Fibroblast of mammary gland (primary cell): ENCODE results near the gene GOLGB1.
"Not testable (repeated sequence)": the region's sequence is repeated elsewhere in the genome, so short reads cannot be mapped to it uniquely, and the experiment has no call there.

Source experiments
- DNase-seq: peaks from one replicate; pipeline ENCODE4 v3.0.0-alpha.2; 2010; ENCODE audit warnings: low read depth
- H3K4me3 ChIP-seq: 2 replicates; pipeline ENCODE4 v1.5.1; 2011; ENCODE audit warnings: low read depth, mild to moderate bottlenecking, low read length, moderate library complexity; ENCODE audit not compliant: control insufficient read depth
- TF ChIP-seq, protein P1 (sequence below): conservative IDR thresholded peaks from 2 replicates; pipeline ENCODE4 v1.5.1; 2011; ENCODE audit warnings: low read depth, low read length, inconsistent platforms; ENCODE audit not compliant: control insufficient read depth, insufficient read depth

The GOLGB1 gene

DNA sequence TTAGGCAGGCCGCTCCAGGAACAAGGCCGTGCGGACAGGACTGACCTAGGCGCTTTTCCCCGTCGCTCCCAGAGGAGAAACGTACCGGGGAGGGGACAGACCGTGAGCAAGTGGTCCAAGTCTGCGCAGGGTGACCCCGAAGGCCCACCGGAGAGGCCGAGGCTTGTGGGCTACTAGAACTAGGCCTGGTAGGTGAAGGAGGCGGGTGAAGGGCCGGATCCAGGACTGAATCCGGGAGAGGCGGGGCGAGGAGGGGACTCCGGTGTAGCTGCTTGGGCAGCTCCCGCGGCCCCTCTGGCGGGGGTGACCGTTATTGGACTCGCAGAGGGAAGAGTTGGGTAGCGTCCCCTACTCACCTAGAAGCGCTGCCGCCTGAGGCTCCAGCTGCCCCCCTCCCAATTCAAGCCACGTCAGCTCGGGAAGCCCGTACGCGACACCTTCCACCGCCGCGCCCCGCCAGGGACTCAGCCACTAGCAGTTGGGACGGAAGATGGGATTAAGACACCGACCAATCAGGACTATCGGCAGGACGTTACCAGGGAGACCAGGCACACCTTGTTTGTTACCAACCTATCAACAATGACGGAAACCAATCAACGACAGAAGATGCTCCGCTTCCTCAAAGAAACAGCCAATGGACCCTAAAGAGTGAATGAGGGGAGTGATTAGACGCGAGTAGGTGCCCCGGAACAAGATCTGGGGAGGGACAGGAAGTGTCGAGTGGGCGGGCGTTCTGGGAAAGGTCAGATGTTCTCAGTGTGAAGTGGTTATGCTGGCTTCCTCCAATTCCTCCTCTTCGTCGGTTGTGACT is at the start of gene GOLGB1:
TSS of gene GOLGB1 (minus strand) at position 466 of the 811 bp plus-strand sequence. CDS start 18,770 bp downstream, outside the sequence.
- peak; percentile 100 for DNase-seq
- TF ChIP-seq, protein P1, sequence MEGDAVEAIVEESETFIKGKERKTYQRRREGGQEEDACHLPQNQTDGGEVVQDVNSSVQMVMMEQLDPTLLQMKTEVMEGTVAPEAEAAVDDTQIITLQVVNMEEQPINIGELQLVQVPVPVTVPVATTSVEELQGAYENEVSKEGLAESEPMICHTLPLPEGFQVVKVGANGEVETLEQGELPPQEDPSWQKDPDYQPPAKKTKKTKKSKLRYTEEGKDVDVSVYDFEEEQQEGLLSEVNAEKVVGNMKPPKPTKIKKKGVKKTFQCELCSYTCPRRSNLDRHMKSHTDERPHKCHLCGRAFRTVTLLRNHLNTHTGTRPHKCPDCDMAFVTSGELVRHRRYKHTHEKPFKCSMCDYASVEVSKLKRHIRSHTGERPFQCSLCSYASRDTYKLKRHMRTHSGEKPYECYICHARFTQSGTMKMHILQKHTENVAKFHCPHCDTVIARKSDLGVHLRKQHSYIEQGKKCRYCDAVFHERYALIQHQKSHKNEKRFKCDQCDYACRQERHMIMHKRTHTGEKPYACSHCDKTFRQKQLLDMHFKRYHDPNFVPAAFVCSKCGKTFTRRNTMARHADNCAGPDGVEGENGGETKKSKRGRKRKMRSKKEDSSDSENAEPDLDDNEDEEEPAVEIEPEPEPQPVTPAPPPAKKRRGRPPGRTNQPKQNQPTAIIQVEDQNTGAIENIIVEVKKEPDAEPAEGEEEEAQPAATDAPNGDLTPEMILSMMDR, result no peak
- H3K4me3 ChIP-seq, result peak within 1 kb of the TSS; percentile 95

- no peak overlapping the region for H3K4me3 ChIP-seq
- no peak for DNase-seq
- TF ChIP-seq, protein P1, result no peak
Observed at GRCh38 chr3:121796970-121797369, 47.4 kb upstream of the GOLGB1 start.

DNA sequence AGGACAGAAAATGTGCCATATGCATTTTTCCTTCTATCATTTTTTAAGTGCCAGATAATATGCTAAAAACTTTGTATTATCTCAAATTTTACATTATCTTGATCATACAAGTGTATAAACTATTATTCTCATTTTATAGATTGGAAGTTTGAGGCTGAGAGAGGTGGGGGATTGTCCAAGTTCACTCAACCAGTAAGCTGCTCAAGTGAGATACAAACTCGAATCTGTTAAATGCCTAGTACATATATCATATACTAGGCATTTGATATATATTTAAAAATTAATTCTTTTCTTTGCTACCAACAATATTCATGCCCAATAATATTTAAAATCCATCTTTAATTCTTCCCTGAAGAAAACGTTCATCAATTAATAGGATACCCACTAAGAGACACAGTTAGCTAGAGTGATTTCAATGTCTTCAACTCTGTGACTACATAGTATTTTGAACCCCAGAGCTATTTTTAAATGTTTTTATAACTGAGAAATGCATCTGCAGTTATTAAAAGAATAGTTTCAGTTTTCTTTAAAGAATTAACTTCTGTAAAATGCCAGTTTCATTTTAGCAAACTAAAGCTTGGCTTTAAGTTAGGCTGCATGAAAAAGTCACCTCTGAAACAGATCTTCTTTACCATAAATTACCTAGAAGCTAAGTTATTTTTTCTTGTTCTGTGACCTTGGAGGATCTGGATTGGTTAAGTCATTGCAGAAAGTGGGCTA is 44.9 kb upstream of the GOLGB1 start:
- no peak for DNase-seq
- TF ChIP-seq, protein P1, result no peak
- no peak overlapping the region for H3K4me3 ChIP-seq

- no peak for DNase-seq
- no peak overlapping the region for H3K4me3 ChIP-seq
- TF ChIP-seq, protein P1, result no peak
Observed at GRCh38 chr3:121793078-121793477, 43.5 kb upstream of the GOLGB1 start.

DNA sequence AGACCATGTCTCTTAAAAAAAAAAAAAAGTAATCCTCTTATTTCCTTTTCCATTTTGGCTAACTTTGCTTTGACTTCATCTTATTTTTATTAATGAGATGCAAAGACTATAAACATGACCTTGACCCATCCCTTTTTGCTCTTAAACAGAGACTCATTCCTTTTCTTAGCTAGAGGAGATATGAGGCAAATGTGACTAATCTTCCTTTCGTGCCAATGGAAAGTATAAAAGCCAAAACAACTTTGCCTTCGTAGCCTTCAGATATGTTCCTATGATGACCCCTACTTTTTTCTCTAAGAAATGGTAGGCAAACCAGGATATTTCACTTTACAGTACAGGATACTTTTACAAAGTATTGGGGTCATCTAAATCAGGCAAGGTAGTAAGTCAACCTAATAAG is 36.9 kb upstream of the GOLGB1 start:
- TF ChIP-seq, protein P1, result no peak
- peak; percentile 59 for DNase-seq
- H3K4me3 ChIP-seq, result no peak overlapping the region

DNA sequence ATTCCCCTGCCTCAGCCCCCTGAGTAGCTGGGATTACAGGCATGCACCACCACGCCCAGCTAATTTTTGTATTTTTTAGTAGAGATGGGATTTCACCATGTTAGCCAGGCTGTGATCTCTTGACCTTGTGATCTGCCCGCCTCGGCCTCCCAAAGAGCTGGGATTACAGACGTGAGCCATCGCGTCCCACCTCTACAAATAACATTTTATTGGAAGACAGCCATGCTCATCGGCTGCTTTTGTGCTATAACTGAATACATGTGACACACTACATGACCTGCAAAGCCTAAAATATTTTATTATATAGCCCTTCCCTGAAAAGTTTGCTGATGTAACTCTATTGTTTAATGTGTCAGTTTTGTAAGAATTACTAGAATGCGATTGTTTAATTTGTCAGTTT is 33.2 kb upstream of the GOLGB1 start:
- not testable (repeated sequence) for H3K4me3 ChIP-seq, DNase-seq

DNA sequence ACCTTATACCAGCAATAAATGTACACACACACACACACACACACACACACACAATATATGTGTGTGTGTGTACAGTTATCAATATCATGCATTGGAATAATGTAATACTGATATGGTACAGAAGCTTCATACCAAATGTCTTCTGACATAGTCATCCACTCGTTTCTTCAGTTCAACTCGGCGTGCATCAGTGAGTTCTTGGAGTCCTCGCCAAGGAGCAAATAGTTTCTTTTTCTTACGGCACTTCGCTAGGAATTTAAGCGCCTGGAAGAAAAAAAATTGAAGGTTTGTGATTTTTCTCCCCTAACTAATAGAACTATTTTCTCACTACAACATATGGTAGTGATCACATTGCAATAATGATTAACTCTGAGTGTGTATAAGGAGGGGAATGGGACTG is 32.1 kb upstream of the GOLGB1 start:
- TF ChIP-seq, protein P1, result no peak
- DNase-seq, result no peak
- H3K4me3 ChIP-seq, result no peak overlapping the region

DNA sequence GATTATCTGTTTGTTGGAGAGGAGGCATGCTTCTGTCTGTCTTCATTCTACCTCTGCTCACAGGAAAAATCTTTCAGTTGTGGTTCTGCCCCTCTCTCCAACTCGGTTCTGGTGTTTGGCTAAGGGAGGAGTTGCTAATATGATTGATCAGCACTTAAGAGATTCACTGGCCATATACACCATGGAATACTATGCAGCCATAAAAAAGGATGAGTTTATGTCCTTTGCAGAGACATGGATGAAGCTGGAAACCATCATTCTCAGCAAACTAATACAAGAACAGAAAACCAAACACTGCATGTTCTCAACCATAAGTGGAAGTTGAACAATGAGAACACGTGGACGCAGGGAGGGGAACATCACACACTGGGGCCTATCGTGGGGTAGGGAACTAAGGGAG is 25.6 kb upstream of the GOLGB1 start:
- H3K4me3 ChIP-seq, DNase-seq: not testable (repeated sequence)
